Ovary (tissue), 3 donors: ENCODE measurements around the gene SEMA3B.
A peak's percentile ranks its signal among the peaks of the same experiment; 100 is the strongest.

Experiments used
- CTCF ChIP-seq, 3 donors: fragments of 450-650 bp in 2 of 3; fragments of 200-600 bp in 1 of 3; IDR thresholded peaks; one replicate each; pipeline versions ENCODE4 v1.5.1 to v1.8.0; 2016 to 2022; ENCODE audit warnings: antibody characterized with exemption in 3 of 3, mild to moderate bottlenecking in 1 of 3
- EP300 ChIP-seq: sonication (generic); formaldehyde crosslinking; IDR thresholded peaks from one replicate; pipeline ENCODE4 v1.6.1; 2017; ENCODE audit warnings: antibody characterized with exemption
- POLR2A ChIP-seq: fragments of 450-650 bp; IDR thresholded peaks from one replicate; pipeline ENCODE4 v1.6.1; 2017; ENCODE audit warnings: antibody characterized with exemption, mild to moderate bottlenecking, moderate library complexity
- donor health status: DM: no; HTN: no; CAD: no.

DNA sequence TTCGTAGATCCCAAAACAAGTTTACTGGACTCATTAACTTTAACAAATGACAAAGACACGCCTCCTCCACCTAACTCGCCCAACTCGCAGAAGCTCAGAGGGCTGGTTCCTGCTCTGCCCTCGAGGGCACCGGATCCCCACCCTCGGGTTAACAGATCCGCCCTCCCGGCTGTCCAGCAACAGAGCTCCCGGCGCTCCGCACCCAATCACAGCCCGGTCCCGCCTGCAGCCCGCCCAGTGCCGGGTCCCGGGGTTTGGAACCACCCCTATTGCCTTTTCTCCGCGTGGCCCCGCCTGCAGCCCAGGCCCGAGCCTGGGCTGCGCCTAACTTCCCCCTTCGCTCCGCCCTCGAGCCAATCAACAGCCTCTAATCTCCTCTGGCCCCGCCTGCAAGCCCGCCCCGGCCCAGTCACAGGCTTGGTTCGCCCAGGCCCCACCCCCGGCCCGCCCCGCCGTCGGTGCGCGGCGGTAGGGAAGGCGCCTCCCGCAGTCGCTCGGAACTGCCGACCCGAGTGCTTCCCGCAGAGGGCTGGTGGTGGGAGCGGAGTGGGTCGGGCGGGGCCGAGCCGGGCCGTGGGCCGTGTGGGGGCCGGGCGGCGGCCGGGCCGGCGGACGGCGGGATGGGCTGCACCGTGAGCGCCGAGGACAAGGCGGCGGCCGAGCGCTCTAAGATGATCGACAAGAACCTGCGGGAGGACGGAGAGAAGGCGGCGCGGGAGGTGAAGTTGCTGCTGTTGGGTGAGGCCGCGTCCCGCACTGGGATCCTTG, 33.0 kb upstream of the SEMA3B start, which contains the start of gene GNAI2:
- TF ChIP-seq CTCF (IDR thresholded peaks at IDR 0.05) (peak in 1 of 3 donors; percentile 16), POLR2A (peak; percentile 84), EP300 (no peak)
